CD4-positive, alpha-beta T cell (primary cell): ENCODE data around the gene SLITRK3. TPM values are rescaled to one million over a fixed set of nuclear protein-coding genes. Genes with fewer than 3 reads are reported as not detected.

Experiments used
- ATAC-seq: fragments of 200-7000 bp; cut with Tn5 transposase; one replicate; pipeline ENCODE4 v1.10.0; 2022; ENCODE audit warnings: mild to moderate bottlenecking; ENCODE audit not compliant: poor library complexity
- CTCF ChIA-PET: fragments of 350-600 bp; sonication (Branson Sonifier 250); formaldehyde crosslinking; loops from one replicate; lab custom pipeline; 2021; ENCODE audit warnings: antibody characterized with exemption, inconsistent platforms; lab: Charles Lee
- POLR2A ChIA-PET: fragments of 350-600 bp; sonication (Branson Sonifier 250); formaldehyde crosslinking; loops from one replicate; lab custom pipeline; 2021; ENCODE audit warnings: antibody characterized with exemption, inconsistent platforms; lab: Charles Lee
- DNase-seq, 14 experiments: peaks; one replicate each; pipeline ENCODE4 v3.0.0-alpha.2; 2013 to 2020; ENCODE audit warnings: mixed read lengths in 2 of 14
- H3K27ac ChIP-seq, 2 donors: one replicate each; pipeline versions ENCODE4 v1.5.1 to v1.7.0; 2013; ENCODE audit warnings: low read length in 2 of 2, low read depth in 1 of 2, mild to moderate bottlenecking in 1 of 2
- H3K27me3 ChIP-seq, 2 experiments: 1 replicate in 1 of 2; 2 replicates in 1 of 2; pipeline versions ENCODE4 v1.6.1 to v1.7.0; 2013; ENCODE audit warnings: low read length in 2 of 2, control low read depth in 1 of 2, mild to moderate bottlenecking in 1 of 2, moderate library complexity in 1 of 2; ENCODE audit not compliant: insufficient read depth in 2 of 2, control insufficient read depth in 1 of 2
- H3K36me3 ChIP-seq: one replicate; pipeline ENCODE4 v1.6.1; 2013; ENCODE audit warnings: low read length, control low read depth; ENCODE audit not compliant: insufficient read depth
- H3K4me1 ChIP-seq: one replicate; pipeline ENCODE4 v1.6.1; 2013; ENCODE audit warnings: low read length, control low read depth; ENCODE audit not compliant: insufficient read depth
- H3K4me3 ChIP-seq: one replicate; pipeline ENCODE4 v1.5.1; 2013; ENCODE audit warnings: mild to moderate bottlenecking, low read length, moderate library complexity
- H3K9me3 ChIP-seq, 2 experiments: 1 replicate in 1 of 2; 2 replicates in 1 of 2; pipeline versions ENCODE4 v1.6.1 to v1.7.0; 2013; ENCODE audit warnings: low read length in 2 of 2, mild to moderate bottlenecking in 2 of 2, control low read depth in 1 of 2, moderate library complexity in 1 of 2; ENCODE audit not compliant: control insufficient read depth in 1 of 2, insufficient read depth in 1 of 2
- H3K27ac Mint-ChIP-seq: one replicate; pipeline ENCODE4 v1.8.0; 2020; ENCODE audit warnings: mixed read lengths
- H3K27me3 Mint-ChIP-seq: one replicate; pipeline ENCODE4 v1.8.0; 2021; ENCODE audit warnings: mixed read lengths
- H3K36me3 Mint-ChIP-seq: one replicate; pipeline ENCODE4 v1.8.0; 2021; ENCODE audit warnings: low read depth, mixed read lengths
- H3K4me1 Mint-ChIP-seq: one replicate; pipeline ENCODE4 v1.8.0; 2021; ENCODE audit warnings: low read depth, mixed read lengths
- H3K4me3 Mint-ChIP-seq: one replicate; pipeline ENCODE4 v1.8.0; 2020; ENCODE audit warnings: mild to moderate bottlenecking, mixed read lengths
- H3K9me3 Mint-ChIP-seq: one replicate; pipeline ENCODE4 v1.8.0; 2020; ENCODE audit warnings: mixed read lengths
- intact Hi-C, 2 experiments: fragments of 100-400 bp; cut with DNase I in 1 of 2; cut with micrococcal nuclease in 1 of 2; formaldehyde crosslinking; loops; one replicate each; pipeline versions ENCODE4 v1.15.1 to v1.9.0; 2023 to 2025; cut with DNase I, micrococcal nuclease
- total RNA-seq, 174 experiments: library from RNA in 2 of 174; stranded (reverse) in 2 of 174; gene quantifications; one replicate each; pipeline ENCODE4 v1.2.3 and lab custom pipeline; 2021 to 2026
- TF ChIP-seq, protein P1 (sequence below): fragments of 200-600 bp; IDR thresholded peaks from one replicate; pipeline ENCODE4 v1.8.0; 2022; ENCODE audit warnings: antibody characterized with exemption, mild to moderate bottlenecking

Gene SLITRK3
- total RNA-seq, 2 experiments from 2014 or later, result not detected

DNA sequence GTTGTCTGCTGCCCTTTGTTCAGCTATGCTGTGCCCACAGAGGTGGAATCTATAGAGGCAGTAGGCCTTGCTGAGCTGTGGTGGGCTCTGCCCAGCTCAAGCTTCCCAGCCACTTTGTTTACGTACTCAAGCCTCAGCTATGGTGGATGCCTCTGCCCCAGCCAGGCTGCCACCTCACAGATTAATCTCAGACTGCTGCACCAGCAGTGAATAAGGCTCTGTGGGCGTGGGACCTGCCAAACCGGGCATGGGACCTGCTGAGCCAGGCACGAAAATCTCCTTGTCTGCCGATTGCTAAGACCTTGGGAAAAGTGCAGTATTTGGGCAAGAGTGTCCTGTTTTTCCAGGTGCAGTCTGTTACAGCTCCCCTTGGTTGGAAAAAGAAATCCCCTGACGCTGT, 26.8 kb downstream of the SLITRK3 start:
- no peak overlapping the region for H3K27ac Mint-ChIP-seq
- H3K36me3 ChIP-seq, result no peaks in the 10 kb centered on the region
- H3K36me3 Mint-ChIP-seq, result no peaks in the 10 kb centered on the region
- TF ChIP-seq, protein P1, sequence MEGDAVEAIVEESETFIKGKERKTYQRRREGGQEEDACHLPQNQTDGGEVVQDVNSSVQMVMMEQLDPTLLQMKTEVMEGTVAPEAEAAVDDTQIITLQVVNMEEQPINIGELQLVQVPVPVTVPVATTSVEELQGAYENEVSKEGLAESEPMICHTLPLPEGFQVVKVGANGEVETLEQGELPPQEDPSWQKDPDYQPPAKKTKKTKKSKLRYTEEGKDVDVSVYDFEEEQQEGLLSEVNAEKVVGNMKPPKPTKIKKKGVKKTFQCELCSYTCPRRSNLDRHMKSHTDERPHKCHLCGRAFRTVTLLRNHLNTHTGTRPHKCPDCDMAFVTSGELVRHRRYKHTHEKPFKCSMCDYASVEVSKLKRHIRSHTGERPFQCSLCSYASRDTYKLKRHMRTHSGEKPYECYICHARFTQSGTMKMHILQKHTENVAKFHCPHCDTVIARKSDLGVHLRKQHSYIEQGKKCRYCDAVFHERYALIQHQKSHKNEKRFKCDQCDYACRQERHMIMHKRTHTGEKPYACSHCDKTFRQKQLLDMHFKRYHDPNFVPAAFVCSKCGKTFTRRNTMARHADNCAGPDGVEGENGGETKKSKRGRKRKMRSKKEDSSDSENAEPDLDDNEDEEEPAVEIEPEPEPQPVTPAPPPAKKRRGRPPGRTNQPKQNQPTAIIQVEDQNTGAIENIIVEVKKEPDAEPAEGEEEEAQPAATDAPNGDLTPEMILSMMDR, result no peak
- intact Hi-C loops, result no loop called here
- H3K9me3 ChIP-seq, result peaks cover 0 to 6% of the 10 kb centered on the region in 2 experiments
- DNase-seq, result no peak
- ATAC-seq, result no peak
- H3K27ac ChIP-seq, result no peak overlapping the region
- H3K4me3 ChIP-seq, result no peak overlapping the region
- no peaks in the 10 kb centered on the region for H3K9me3 Mint-ChIP-seq
- H3K27me3 ChIP-seq, result no peaks in the 10 kb centered on the region
- no peaks in the 10 kb centered on the region for H3K4me1 Mint-ChIP-seq
- H3K4me3 Mint-ChIP-seq, result no peak overlapping the region
- ChIA-PET POLR2A (no interaction called here), CTCF (no interaction called here)
- no peaks in the 10 kb centered on the region for H3K4me1 ChIP-seq
- H3K27me3 Mint-ChIP-seq, result no peaks in the 10 kb centered on the region

DNA sequence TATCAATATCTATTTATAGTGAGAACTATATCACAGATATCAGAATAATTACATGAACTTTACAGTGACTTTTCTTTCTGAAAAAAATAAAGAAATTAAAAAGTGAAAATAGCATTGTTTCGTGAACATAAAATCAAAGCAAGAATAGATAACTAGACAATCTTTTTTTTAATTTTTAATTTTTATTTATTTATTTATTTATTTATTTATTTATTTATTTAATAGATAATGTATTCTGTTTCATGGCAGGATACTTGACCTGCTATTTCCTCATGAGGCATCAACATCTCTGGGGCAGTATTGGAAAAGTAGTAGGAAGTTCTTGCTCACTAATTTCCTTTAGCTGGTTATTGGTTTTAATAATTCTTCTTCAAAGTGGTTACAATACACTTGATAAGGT, 33.3 kb downstream of the SLITRK3 start:
- Histone ChIP-seq H3K27me3 (no peaks in the 10 kb centered on the region), H3K4me1 (no peaks in the 10 kb centered on the region), H3K9me3 (no peaks in the 10 kb centered on the region), H3K27ac (no peak overlapping the region), H3K36me3 (no peaks in the 10 kb centered on the region), H3K4me3 (no peak overlapping the region)
- POLR2A ChIA-PET, result no interaction called here
- ATAC-seq, result no peak
- Mint-ChIP-seq H3K4me3 (no peak overlapping the region), H3K27ac (no peak overlapping the region), H3K4me1 (no peaks in the 10 kb centered on the region), H3K36me3 (no peaks in the 10 kb centered on the region), H3K9me3 (peaks cover 3% of the 10 kb centered on the region), H3K27me3 (no peaks in the 10 kb centered on the region)
- CTCF ChIA-PET, result no interaction called here
- DNase-seq, result no peak
- intact Hi-C loops, result no loop called here
- TF ChIP-seq, protein P1, result no peak

DNA sequence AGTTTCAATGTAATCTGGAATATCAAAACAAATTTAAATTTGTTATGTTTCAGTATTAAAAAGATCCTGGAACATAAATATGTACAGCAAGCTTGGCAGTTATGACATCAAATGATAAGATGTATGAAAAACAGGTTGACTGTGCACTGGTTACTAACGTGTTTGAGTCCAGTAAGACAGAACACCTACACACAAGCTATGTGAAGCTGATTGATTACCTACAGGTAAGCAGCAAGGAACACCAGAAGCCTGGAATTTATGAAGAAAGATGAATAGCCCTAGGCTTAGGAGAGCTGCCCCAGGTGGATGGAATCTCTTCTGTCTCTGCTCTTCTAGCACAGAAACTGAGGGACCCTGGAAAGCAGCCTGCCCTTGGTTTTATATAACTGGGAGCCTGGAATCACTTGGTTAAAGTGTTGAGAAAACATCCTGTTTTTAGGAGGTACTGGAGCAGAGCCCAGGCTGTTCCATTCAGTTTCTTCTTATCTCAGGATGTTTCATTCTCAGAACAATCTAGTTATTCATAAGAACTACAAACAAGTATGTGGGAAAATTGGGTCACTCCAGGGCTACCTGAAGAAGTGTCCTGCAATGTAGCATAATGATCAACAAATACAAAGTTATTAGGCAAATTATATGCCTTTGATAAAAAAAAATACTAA, 36.3 kb downstream of the SLITRK3 start:
- intact Hi-C loops, result no loop called here
- TF ChIP-seq, protein P1, result no peak
- no peak for ATAC-seq

More for the DNA sequence above, 36.3 kb downstream of the SLITRK3 start:
- H3K27ac Mint-ChIP-seq, result no peak overlapping the region
- no peak overlapping the region for H3K4me3 ChIP-seq
- H3K4me1 ChIP-seq, result no peaks in the 10 kb centered on the region
- no peaks in the 10 kb centered on the region for H3K27me3 ChIP-seq
- H3K36me3 ChIP-seq, result no peaks in the 10 kb centered on the region
- no peaks in the 10 kb centered on the region for H3K36me3 Mint-ChIP-seq
- no peak for DNase-seq
- POLR2A ChIA-PET, result no interaction called here
- H3K4me3 Mint-ChIP-seq, result no peak overlapping the region
- no peaks in the 10 kb centered on the region for H3K9me3 ChIP-seq
- no peaks in the 10 kb centered on the region for H3K27me3 Mint-ChIP-seq
- peaks cover 3% of the 10 kb centered on the region for H3K9me3 Mint-ChIP-seq
- no peaks in the 10 kb centered on the region for H3K4me1 Mint-ChIP-seq
- CTCF ChIA-PET, result no interaction called here
- no peak overlapping the region for H3K27ac ChIP-seq
